Aorta (tissue), 5 donors: Measurements from ENCODE around the gene PTGDS. TPM values are rescaled to one million over a fixed set of nuclear protein-coding genes. Genes with fewer than 3 reads are reported as not detected.

Source experiments
- ATAC-seq: fragments of 200-7000 bp; cut with Tn5 transposase; one replicate; pipeline ENCODE4 v1.9.1; 2022; ENCODE audit warnings: moderate library complexity; ENCODE audit not compliant: low FRiP score
- DNase-seq, 2 donors: peaks; one replicate each; pipeline ENCODE4 v3.0.0-alpha.2; 2020
- H3K27ac ChIP-seq, 2 donors: one replicate each; pipeline ENCODE4 v1.5.1; 2013; ENCODE audit warnings: low read length in 2 of 2, mild to moderate bottlenecking in 2 of 2, moderate library complexity in 2 of 2, control low read depth in 1 of 2, inconsistent platforms in 1 of 2, low read depth in 1 of 2
- H3K27me3 ChIP-seq, 2 donors: one replicate each; pipeline ENCODE4 v1.6.1; 2013; ENCODE audit warnings: control low read depth in 1 of 2, low read length in 1 of 2, mild to moderate bottlenecking in 1 of 2, moderate library complexity in 1 of 2; ENCODE audit not compliant: insufficient read depth in 2 of 2, control insufficient read depth in 1 of 2
- H3K36me3 ChIP-seq, 2 donors: one replicate each; pipeline ENCODE4 v1.6.1; 2013; ENCODE audit warnings: control low read depth in 1 of 2, low read length in 1 of 2, mild to moderate bottlenecking in 1 of 2; ENCODE audit not compliant: insufficient read depth in 2 of 2, control insufficient read depth in 1 of 2
- H3K4me1 ChIP-seq, 2 donors: one replicate each; pipeline ENCODE4 v1.6.1; 2013; ENCODE audit warnings: low read length in 2 of 2, control low read depth in 1 of 2, mild to moderate bottlenecking in 1 of 2, moderate library complexity in 1 of 2; ENCODE audit not compliant: insufficient read depth in 2 of 2, control insufficient read depth in 1 of 2
- H3K4me3 ChIP-seq, 2 donors: one replicate each; pipeline ENCODE4 v1.5.1; 2013; ENCODE audit warnings: low read length in 2 of 2, control low read depth in 1 of 2, mild to moderate bottlenecking in 1 of 2
- H3K9me3 ChIP-seq: one replicate; pipeline ENCODE4 v1.6.1; 2013; ENCODE audit warnings: mild to moderate bottlenecking, low read length; ENCODE audit not compliant: control insufficient read depth
- WGBS, 2 donors: extraction: QIAGEN DNeasy Blood & Tissue Kit; methylation state at CpG; one replicate each; pipeline ENCODE4 v1.1.7; 2013; 5-methylcytosine and 5-hydroxymethylcytosine counted together
- intact Hi-C, 2 donors: fragments of 100-400 bp; cut with DNase I; formaldehyde crosslinking; loops; one replicate each; pipeline versions ENCODE4 v1.14.2 to v1.15.0; 2022
- polyA plus RNA-seq, 2 donors: library from polyadenylated mRNA; stranded (reverse); fragments of 200-250 nt; gene quantifications; one replicate each; pipeline ENCODE4 v1.2.3, GENCODE V29; 2013
- total RNA-seq, 2 donors: library from RNA; stranded (reverse); fragmentation: NEBNext Ultra II Directional; extraction: Animal tissue kit (Norgen Biotek cat#: 25700); gene quantifications; one replicate each; pipeline ENCODE4 v1.2.1, GENCODE V29; 2021
- donor health status: healthy with polysubstance abuse.
- donor health status: Bipolar disorder and iron deficiency.
- donor health status: DM: no; HTN: no; CAD: no.
- donor health status: DM: no; HTN: no; CAD: no.
- donor health status: DM: yes; HTN: yes; CAD: no.

The PTGDS gene
- total and polyA plus RNA-seq, 4 donors = 12.2 to 145 (median 71.0) TPM

DNA sequence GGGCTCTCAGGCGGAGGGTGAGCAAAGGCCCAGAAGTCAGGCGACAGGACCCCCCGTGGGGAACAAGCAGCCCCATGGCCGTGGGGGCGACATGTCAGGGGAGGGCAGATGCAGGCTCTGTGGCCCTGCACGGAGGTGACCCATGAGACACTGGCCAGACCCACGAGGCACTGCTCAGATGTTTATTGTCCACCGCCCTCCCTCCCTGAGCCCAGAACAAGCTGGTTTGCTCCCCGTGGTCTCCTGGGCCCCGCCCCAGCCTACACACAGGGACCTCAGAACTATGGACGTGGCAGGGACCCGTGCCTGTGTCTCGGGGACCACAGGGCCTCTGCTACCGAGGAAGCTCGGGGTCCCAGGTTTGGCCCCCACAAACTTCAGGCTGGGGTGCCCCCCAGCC lies 52.7 kb downstream of the PTGDS start:
- DNase-seq (no peak), ATAC-seq (no peak)
- Histone ChIP-seq H3K36me3 (no peaks in the 10 kb centered on the region), H3K4me1 (no peaks in the 10 kb centered on the region), H3K4me3 (no peak overlapping the region), H3K27ac (no peak overlapping the region), H3K27me3 (no peaks in the 10 kb centered on the region), H3K9me3 (no peaks in the 10 kb centered on the region)
- intact Hi-C loops = loop anchor here (5.0 kb wide), 2 partner anchors 78 to 83 kb away; partner anchors contain the start of genes C8G (in 1 of the 2) and LCN12 (in 1 of the 2)
- 83 to 90% methylated on average over 15 of the region's 15 CpGs for WGBS, 2 donors

DNA sequence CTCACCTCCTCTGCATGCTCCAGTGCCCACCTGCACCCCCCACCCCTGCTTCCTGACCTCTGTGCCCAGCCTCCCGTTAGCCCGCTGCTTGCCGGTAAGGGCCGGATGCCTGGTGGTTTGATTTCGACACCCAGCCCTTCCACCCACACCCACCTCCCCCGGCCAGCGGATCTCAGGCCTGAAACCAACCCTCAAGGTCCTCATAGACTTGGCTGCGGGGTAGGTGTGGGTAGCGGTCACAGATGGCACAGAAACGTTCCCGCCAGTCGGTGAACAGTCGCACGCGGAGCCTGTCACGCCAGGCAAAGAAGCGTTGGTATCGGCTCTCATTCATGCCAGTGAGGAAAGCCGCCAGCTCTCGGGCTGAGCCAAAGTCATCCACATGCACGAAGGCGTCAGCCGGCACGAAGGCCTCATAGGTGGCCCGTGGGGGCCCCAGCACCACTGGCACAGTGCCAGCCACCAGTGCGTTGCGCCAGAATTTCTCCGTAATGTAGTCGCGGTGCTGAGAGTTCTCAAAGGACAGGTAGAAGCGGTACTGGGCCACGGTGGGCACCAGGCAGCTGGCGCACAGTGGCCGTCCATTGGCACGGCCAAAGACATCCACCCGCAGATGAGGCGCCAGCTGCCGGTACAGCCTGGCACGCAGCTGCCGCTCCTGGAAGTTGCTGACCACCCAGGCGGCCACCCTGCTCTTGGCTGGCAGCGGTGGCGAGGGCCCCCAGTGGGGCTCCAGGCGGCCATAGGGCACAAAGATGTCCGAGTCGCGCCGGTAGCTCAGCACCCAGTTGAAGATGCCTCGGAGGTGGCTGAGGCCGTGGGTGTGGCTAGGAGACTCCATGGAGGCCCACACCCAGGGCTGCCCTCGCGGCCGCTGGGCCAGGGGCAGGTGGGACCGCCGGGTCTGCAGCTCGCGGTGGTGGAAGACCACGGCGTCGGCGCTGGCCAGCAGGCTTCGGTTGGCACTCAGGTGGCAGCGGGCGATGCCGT lies 53.5 kb downstream of the PTGDS start:
- H3K27ac ChIP-seq = no peak overlapping the region
- no peak overlapping the region for H3K4me3 ChIP-seq
- no peaks in the 10 kb centered on the region for H3K9me3 ChIP-seq
- 92 to 94% methylated on average over 64 to 65 of the region's 65 CpGs for WGBS, 2 donors
- intact Hi-C loops = loop anchor here (5.0 kb wide), 2 partner anchors 79 to 84 kb away; partner anchors contain the start of genes C8G (in 1 of the 2) and LCN12 (in 1 of the 2)
- DNase-seq (no peak), ATAC-seq (no peak)
- no peaks in the 10 kb centered on the region for H3K27me3 ChIP-seq
- no peaks in the 10 kb centered on the region for H3K4me1 ChIP-seq
- H3K36me3 ChIP-seq = no peaks in the 10 kb centered on the region

Other genes with a start within 250 kb of the PTGDS start
Only the 30 nearest of the 37 such genes appear.
- gene LCN8, start 219.3 kb upstream of the PTGDS start, total RNA-seq = not detected
- gene LCN8, start 219.3 kb upstream of the PTGDS start, polyA plus RNA-seq = under 1 TPM in 1 of 2 donors, not detected in 1; 0.10 TPM
- not detected for gene LCN15, start 213.0 kb upstream of the PTGDS start, total RNA-seq
- under 1 TPM in 1 of 2 donors, not detected in 1; 0.88 TPM for gene LCN15, start 213.0 kb upstream of the PTGDS start, polyA plus RNA-seq
- 10 to 100 TPM; 26.6 to 27.0 TPM for gene TMEM141, start 186.2 kb upstream of the PTGDS start, total RNA-seq
- gene TMEM141, start 186.2 kb upstream of the PTGDS start, polyA plus RNA-seq = 10 to 100 TPM; 57.0 to 95.8 TPM
- under 1 TPM; 0.45 to 0.58 TPM for gene CCDC183, start 181.2 kb upstream of the PTGDS start, total RNA-seq
- under 1 TPM; 0.46 to 0.50 TPM for gene CCDC183, start 181.2 kb upstream of the PTGDS start, polyA plus RNA-seq
- gene RABL6, start 169.6 kb upstream of the PTGDS start, total RNA-seq = 10 to 100 TPM; 47.2 to 52.0 TPM
- gene RABL6, start 169.6 kb upstream of the PTGDS start, polyA plus RNA-seq = 10 to 100 TPM; 31.3 to 76.1 TPM
- gene AJM1, start 135.0 kb upstream of the PTGDS start, total RNA-seq = 1 to 10 TPM; 6.1 to 6.2 TPM
- gene AJM1, start 135.0 kb upstream of the PTGDS start, polyA plus RNA-seq = 10 to 100 TPM in 1 of 2 donors, under 1 TPM in 1; 0.63 to 26.9 TPM
- gene PHPT1, start 128.1 kb upstream of the PTGDS start, total RNA-seq = 10 to 100 TPM; 65.6 to 84.1 TPM
- 100 to 1,000 TPM; 129 to 165 TPM for gene PHPT1, start 128.1 kb upstream of the PTGDS start, polyA plus RNA-seq
- gene MAMDC4, start 125.2 kb upstream of the PTGDS start, total RNA-seq = 1 to 10 TPM; 2.4 to 5.0 TPM
- gene MAMDC4, start 125.2 kb upstream of the PTGDS start, polyA plus RNA-seq = 10 to 100 TPM in 1 of 2 donors, 1 to 10 TPM in 1; 2.6 to 19.0 TPM
- 100 to 1,000 TPM; 193 to 223 TPM for gene EDF1, start 111.2 kb upstream of the PTGDS start, total RNA-seq
- gene EDF1, start 111.2 kb upstream of the PTGDS start, polyA plus RNA-seq = 100 to 1,000 TPM; 421 to 505 TPM
- 10 to 100 TPM in 1 of 2 donors, 1 to 10 TPM in 1; 9.1 to 22.1 TPM for gene TRAF2, start 91.0 kb upstream of the PTGDS start, total RNA-seq
- 10 to 100 TPM in 1 of 2 donors, 1 to 10 TPM in 1; 4.8 to 14.0 TPM for gene TRAF2, start 91.0 kb upstream of the PTGDS start, polyA plus RNA-seq
- gene FBXW5, start 32.8 kb upstream of the PTGDS start, total RNA-seq = 100 to 1,000 TPM in 1 of 2 donors, 10 to 100 TPM in 1; 92.5 to 107 TPM
- gene FBXW5, start 32.8 kb upstream of the PTGDS start, polyA plus RNA-seq = 100 to 1,000 TPM; 111 to 191 TPM
- gene C8G, start 32.3 kb upstream of the PTGDS start, total RNA-seq = 1 to 10 TPM in 1 of 2 donors, under 1 TPM in 1; 0.90 to 1.1 TPM
- 1 to 10 TPM; 1.8 to 3.1 TPM for gene C8G, start 32.3 kb upstream of the PTGDS start, polyA plus RNA-seq
- gene LCN12, start 25.2 kb upstream of the PTGDS start, total RNA-seq = 1 to 10 TPM in 1 of 2 donors, under 1 TPM in 1; 0.71 to 1.6 TPM
- 1 to 10 TPM in 1 of 2 donors, not detected in 1; 3.3 TPM for gene LCN12, start 25.2 kb upstream of the PTGDS start, polyA plus RNA-seq
- gene LCNL1, start 5.5 kb downstream of the PTGDS start, total RNA-seq = 1 to 10 TPM in 1 of 2 donors, under 1 TPM in 1; 0.36 to 1.1 TPM
- under 1 TPM in 1 of 2 donors, not detected in 1; 0.15 TPM for gene LCNL1, start 5.5 kb downstream of the PTGDS start, polyA plus RNA-seq
- gene PAXX, start 14.9 kb downstream of the PTGDS start, total RNA-seq = 10 to 100 TPM; 27.8 to 42.0 TPM
- gene PAXX, start 14.9 kb downstream of the PTGDS start, polyA plus RNA-seq = 100 to 1,000 TPM in 1 of 2 donors, 10 to 100 TPM in 1; 39.9 to 192 TPM
- 1 to 10 TPM; 3.8 to 7.0 TPM for gene CLIC3, start 19.1 kb downstream of the PTGDS start, total RNA-seq
- gene CLIC3, start 19.1 kb downstream of the PTGDS start, polyA plus RNA-seq = 1 to 10 TPM; 1.6 to 6.7 TPM
- gene ABCA2, start 50.7 kb downstream of the PTGDS start, total RNA-seq = 10 to 100 TPM; 27.3 to 60.0 TPM
- gene ABCA2, start 50.7 kb downstream of the PTGDS start, polyA plus RNA-seq = 10 to 100 TPM in 1 of 2 donors, 1 to 10 TPM in 1; 9.0 to 48.1 TPM
- under 1 TPM; 0.27 to 0.68 TPM for gene FUT7, start 54.6 kb downstream of the PTGDS start, total RNA-seq
- not detected for gene FUT7, start 54.6 kb downstream of the PTGDS start, polyA plus RNA-seq
- gene NPDC1, start 68.7 kb downstream of the PTGDS start, total RNA-seq = 100 to 1,000 TPM in 1 of 2 donors, 10 to 100 TPM in 1; 99.3 to 217 TPM
- 100 to 1,000 TPM in 1 of 2 donors, 10 to 100 TPM in 1; 26.5 to 190 TPM for gene NPDC1, start 68.7 kb downstream of the PTGDS start, polyA plus RNA-seq
- 1 to 10 TPM in 1 of 2 donors, under 1 TPM in 1; 0.16 to 1.7 TPM for gene ENTPD2, start 76.6 kb downstream of the PTGDS start, total RNA-seq
- not detected for gene ENTPD2, start 76.6 kb downstream of the PTGDS start, polyA plus RNA-seq
- under 1 TPM; 0.26 to 0.60 TPM for gene SAPCD2, start 93.1 kb downstream of the PTGDS start, total RNA-seq
- under 1 TPM in 1 of 2 donors, not detected in 1; 0.50 TPM for gene SAPCD2, start 93.1 kb downstream of the PTGDS start, polyA plus RNA-seq
- 10 to 100 TPM in 1 of 2 donors, 1 to 10 TPM in 1; 7.9 to 20.6 TPM for gene UAP1L1, start 100.0 kb downstream of the PTGDS start, total RNA-seq
- 10 to 100 TPM in 1 of 2 donors, 1 to 10 TPM in 1; 4.1 to 13.2 TPM for gene UAP1L1, start 100.0 kb downstream of the PTGDS start, polyA plus RNA-seq
- 10 to 100 TPM; 28.4 to 52.2 TPM for gene MAN1B1, start 109.5 kb downstream of the PTGDS start, total RNA-seq
- gene MAN1B1, start 109.5 kb downstream of the PTGDS start, polyA plus RNA-seq = 100 to 1,000 TPM in 1 of 2 donors, 10 to 100 TPM in 1; 21.2 to 104 TPM
- 100 to 1,000 TPM in 1 of 2 donors, 10 to 100 TPM in 1; 97.4 to 153 TPM for gene DPP7, start 137.2 kb downstream of the PTGDS start, total RNA-seq
- gene DPP7, start 137.2 kb downstream of the PTGDS start, polyA plus RNA-seq = 100 to 1,000 TPM in 1 of 2 donors, 10 to 100 TPM in 1; 98.8 to 598 TPM
- not detected for gene GRIN1, start 161.7 kb downstream of the PTGDS start, total RNA-seq
- gene GRIN1, start 161.7 kb downstream of the PTGDS start, polyA plus RNA-seq = not detected
- not detected for gene LRRC26, start 192.5 kb downstream of the PTGDS start, total RNA-seq
- not detected for gene LRRC26, start 192.5 kb downstream of the PTGDS start, polyA plus RNA-seq
- gene TMEM210, start 194.6 kb downstream of the PTGDS start, total RNA-seq = not detected
- not detected for gene TMEM210, start 194.6 kb downstream of the PTGDS start, polyA plus RNA-seq
- 10 to 100 TPM; 38.7 to 54.0 TPM for gene ANAPC2, start 211.1 kb downstream of the PTGDS start, total RNA-seq
- gene ANAPC2, start 211.1 kb downstream of the PTGDS start, polyA plus RNA-seq = 10 to 100 TPM; 13.3 to 84.5 TPM
- 10 to 100 TPM; 30.5 to 37.4 TPM for gene SSNA1, start 211.2 kb downstream of the PTGDS start, total RNA-seq
- gene SSNA1, start 211.2 kb downstream of the PTGDS start, polyA plus RNA-seq = 10 to 100 TPM; 77.0 to 87.1 TPM
- gene TPRN, start 223.2 kb downstream of the PTGDS start, total RNA-seq = 1 to 10 TPM; 4.3 to 5.9 TPM
- gene TPRN, start 223.2 kb downstream of the PTGDS start, polyA plus RNA-seq = 10 to 100 TPM in 1 of 2 donors, 1 to 10 TPM in 1; 5.5 to 10.8 TPM